HepG2 (cell line): Measurements from ENCODE around the gene TBC1D1. TPM values are rescaled to one million over a fixed set of nuclear protein-coding genes. Genes with fewer than 3 reads are reported as not detected.

Source experiments
- ATAC-seq: fragments of 200-7000 bp; cut with Tn5 transposase; 3 replicates; pipeline ENCODE4 v1.9.1; 2020; ENCODE audit warnings: mild to moderate bottlenecking, moderate library complexity
- BruUV-seq: library from RNA; stranded (reverse); fragments of 400-500 nt; replicated peaks from 2 replicates; lab custom pipeline; 2021; lab: Mats Ljungman, UMichigan
- CTCF ChIA-PET: fragments of 300-600 bp; formaldehyde crosslinking; extraction: SDS; loops from one replicate; lab custom pipeline; 2021; ENCODE audit warnings: low total read pairs, inconsistent platforms, low intra/inter-chr PET ratio; lab: Yijun Ruan, JAX
- POLR2A ChIA-PET: fragments of 350-600 bp; sonication (Branson Sonifier 250); formaldehyde crosslinking; loops from one replicate; lab custom pipeline; 2020; ENCODE audit warnings: antibody characterized with exemption, inconsistent platforms; lab: Yijun Ruan, JAX
- DNase-seq: peaks from one replicate; pipeline ENCODE4 v3.0.0-alpha.2; 2015; ENCODE audit warnings: low spot score
- FAIRE-seq: peaks from 3 replicates; lab custom pipeline; 2011; peaks lifted over from hg19 to GRCh38; lab: Jason Lieb, UNC
- H2AFZ ChIP-seq: one replicate; pipeline ENCODE4 v1.6.1; 2011; ENCODE audit warnings: low read length, inconsistent platforms
- H3K27ac ChIP-seq: fragments of 300-600 bp; 3 replicates; pipeline ENCODE4 v1.8.0; 2011; ENCODE audit warnings: mixed run types, mild to moderate bottlenecking, mixed read lengths, low read length, inconsistent platforms; ENCODE audit not compliant: insufficient read depth; ENCODE audit errors: extremely low read length
- H3K27me3 ChIP-seq, 2 experiments: fragments of 200-600 bp in 1 of 2; 2 replicates in 1 of 2; 3 replicates in 1 of 2; pipeline versions ENCODE4 v1.6.0 to v1.8.0; 2011; ENCODE audit warnings: low read length in 2 of 2, mild to moderate bottlenecking in 2 of 2, moderate library complexity in 2 of 2, inconsistent platforms in 1 of 2; ENCODE audit not compliant: insufficient read depth in 2 of 2, control insufficient read depth in 1 of 2
- H3K36me3 ChIP-seq, 2 experiments: fragments of 200-600 bp in 1 of 2; replicated peaks in 1 of 2; 2 replicates in 1 of 2; 3 replicates in 1 of 2; pipeline versions ENCODE4 v1.5.1 to v1.8.0; 2011; ENCODE audit warnings: low read length in 2 of 2, inconsistent platforms in 1 of 2; ENCODE audit not compliant: insufficient read depth in 2 of 2, control insufficient read depth in 1 of 2
- H3K4me1 ChIP-seq: 2 replicates; pipeline ENCODE4 v1.5.1; 2012; ENCODE audit warnings: low read length, inconsistent platforms; ENCODE audit not compliant: insufficient read depth
- H3K4me2 ChIP-seq: 2 replicates; pipeline ENCODE4 v1.6.0; 2011; ENCODE audit warnings: low read depth, low read length, inconsistent platforms
- H3K4me3 ChIP-seq, 3 experiments: fragments of 200-600 bp in 1 of 3; sonication (generic), shearing (Covaris generic) in 1 of 3; replicated peaks in 1 of 3; 2 replicates each; pipeline ENCODE4 v1.5.1; 2011 to 2016; ENCODE audit warnings: low read length in 3 of 3, inconsistent platforms in 2 of 3, low read depth in 2 of 3, mild to moderate bottlenecking in 2 of 3, control low read depth in 1 of 3, mixed read lengths in 1 of 3; ENCODE audit not compliant: insufficient read depth in 1 of 3
- H3K79me2 ChIP-seq: one replicate; pipeline ENCODE4 v1.6.1; 2011; ENCODE audit warnings: low read length, inconsistent platforms; ENCODE audit not compliant: insufficient read depth
- H3K9ac ChIP-seq: 2 replicates; pipeline ENCODE4 v1.6.0; 2011; ENCODE audit warnings: mild to moderate bottlenecking, low read depth, low read length, inconsistent platforms; ENCODE audit not compliant: insufficient read depth
- H3K9me3 ChIP-seq: 2 replicates; pipeline ENCODE4 v1.5.1; 2012; ENCODE audit warnings: mild to moderate bottlenecking, low read length
- H4K20me1 ChIP-seq: 2 replicates; pipeline ENCODE4 v1.6.0; 2011; ENCODE audit warnings: inconsistent platforms, mild to moderate bottlenecking, low read length, moderate library complexity; ENCODE audit not compliant: insufficient read depth
- AHR ChIP-seq: IDR thresholded peaks from 2 replicates; pipeline ENCODE4 v1.6.1; 2018; ENCODE audit warnings: missing genetic modification reagents, missing compliant biosample characterization
- HINFP ChIP-seq: sonication (generic); formaldehyde crosslinking; IDR thresholded peaks from 2 replicates; pipeline ENCODE4 v1.4.0; 2020; ENCODE audit warnings: low read depth, mild to moderate bottlenecking, missing genetic modification reagents
- ZNF235 ChIP-seq: sonication (generic); formaldehyde crosslinking; IDR thresholded peaks from 2 replicates; pipeline ENCODE4 v1.8.1; 2023; ENCODE audit warnings: mild to moderate bottlenecking, missing genetic modification reagents, borderline replicate concordance
- ZNF274 ChIP-seq: sonication (generic); formaldehyde crosslinking; IDR thresholded peaks from 2 replicates; pipeline ENCODE4 v1.5.1; 2020; ENCODE audit warnings: mild to moderate bottlenecking, missing genetic modification reagents
- WGBS: methylation state at CpG from one replicate; pipeline ENCODE4 v1.1.6; 2017; ENCODE audit warnings: low lambda C conversion rate; 5-methylcytosine and 5-hydroxymethylcytosine counted together
- in situ Hi-C: cut with HindIII; loops from 2 replicates; pipeline ENCODE4 v1.10.0; 2017; ENCODE audit warnings: low pct_unique_long_range_greater_than_20kb; ENCODE audit not compliant: extremely low pct_ligation_motif_present
- intact Hi-C: fragments of 100-400 bp; cut with micrococcal nuclease; formaldehyde crosslinking; loops from one replicate; pipeline ENCODE4 v1.10.0; 2022; ENCODE audit not compliant: unreplicated experiment
- polyA plus RNA-seq, 8 experiments: library from polyadenylated mRNA; depleted of rRNA in 3 of 8; stranded (reverse) in 7 of 8; unstranded in 1 of 8; fragments of >200 nt; fragmentation: Illumina TruSeq in 4 of 8; extraction: Trizol in 4 of 8; gene quantifications; 2 replicates each; pipeline versions ENCODE4 v1.2.1 to v1.2.3, GENCODE V29; 2011 to 2016; ENCODE audit warnings: low read depth in 4 of 8, missing spikeins in 1 of 8, mixed read lengths in 1 of 8; ENCODE audit not compliant: insufficient read depth in 1 of 8
- total RNA-seq, 5 experiments: library from RNA; depleted of rRNA; stranded (reverse); fragments of >200 nt; fragmentation: Illumina TruSeq; extraction: Trizol; gene quantifications; 2 replicates each; pipeline ENCODE4 v1.2.3, GENCODE V29; 2016; ENCODE audit warnings: low read depth in 1 of 5

Gene TBC1D1
- total and polyA plus RNA-seq, 2 of the 13 experiments (the other 11 are each of a cell fraction or from before 2014, with no cell fraction given) = 37.3 to 62.8 TPM

- no peaks in the 10 kb centered on the region for H3K79me2 ChIP-seq
- H3K4me3 ChIP-seq = no peak overlapping the region
- no peaks in the 10 kb centered on the region for H3K9me3 ChIP-seq
- H3K27me3 ChIP-seq = no peaks in the 10 kb centered on the region
- BruUV-seq = no TSS peak
- peaks cover 9 to 23% of the 10 kb centered on the region in 2 experiments; a peak in 4 of 5 replicates for H3K36me3 ChIP-seq
- FAIRE-seq (no peak), DNase-seq (no peak), ATAC-seq (no peak)
- in situ Hi-C loops = no loop called here
- H4K20me1 ChIP-seq = no peaks in the 10 kb centered on the region
- intact Hi-C loops = no loop called here
- H3K4me2 ChIP-seq = no peak overlapping the region
- WGBS = 97% methylated on average over 5 of the region's 5 CpGs
- H2AFZ ChIP-seq = no peak overlapping the region
- no peak overlapping the region for H3K27ac ChIP-seq
- no peak overlapping the region for H3K9ac ChIP-seq
- ChIA-PET CTCF (no interaction called here), POLR2A (interaction anchor here (1.1 to 3.5 kb wide), 2 partner anchors 13 to 18 kb away, joined by 3 to 22 read pairs; no protein-coding TSS in a partner anchor)
- peaks cover 43% of the 10 kb centered on the region for H3K4me1 ChIP-seq
- TF ChIP-seq ZNF235 (no peak), ZNF274 (CRISPR knock-in tag) (no peak), HINFP (CRISPR knock-in tag) (no peak)
Measured at GRCh38 chr4:38115601-38116000, 224.7 kb downstream of the TBC1D1 start.

GRCh38 chr4:38117591-38117990 lies 226.7 kb downstream of the TBC1D1 start:
- intact Hi-C loops = no loop called here

More at GRCh38 chr4:38117591-38117990, 226.7 kb downstream of the TBC1D1 start:
- ChIA-PET POLR2A (no interaction called here), CTCF (no interaction called here)
- TF ChIP-seq AHR (CRISPR knock-in tag) = no peak
- in situ Hi-C loops = no loop called here
- Histone ChIP-seq H3K36me3 (peaks cover 9 to 26% of the 10 kb centered on the region in 2 experiments; a peak in 4 of 5 replicates), H2AFZ (no peak overlapping the region), H3K4me2 (no peak overlapping the region), H4K20me1 (no peaks in the 10 kb centered on the region), H3K79me2 (no peaks in the 10 kb centered on the region), H3K4me1 (peaks cover 34% of the 10 kb centered on the region), H3K27ac (no peak overlapping the region), H3K9ac (no peak overlapping the region), H3K9me3 (no peaks in the 10 kb centered on the region), H3K27me3 (no peaks in the 10 kb centered on the region), H3K4me3 (no peak overlapping the region)
- FAIRE-seq = no peak
- no TSS peak for BruUV-seq
- DNase-seq = no peak
- WGBS = 95% methylated on average over 4 of the region's 4 CpGs
- ATAC-seq = no peak
